Sigmoid colon (tissue), 7 donors: Measurements from ENCODE around the gene DCAKD. TPM values are rescaled to one million over a fixed set of nuclear protein-coding genes. Genes with fewer than 3 reads are reported as not detected.

Experiments used
- DNase-seq: peaks from one replicate; pipeline ENCODE4 v3.0.0-alpha.2; 2019
- H3K27ac ChIP-seq, 4 donors: fragments of 200-600 bp; sonication (generic); one replicate each; pipeline ENCODE4 v1.5.1; 2016 to 2019; ENCODE audit warnings: mild to moderate bottlenecking in 1 of 4
- H3K27me3 ChIP-seq, 3 donors: fragments of 200-600 bp; sonication (generic); one replicate each; pipeline ENCODE4 v1.5.1; 2019; ENCODE audit warnings: mild to moderate bottlenecking in 1 of 3
- H3K36me3 ChIP-seq, 4 donors: fragments of 200-600 bp; sonication (generic); one replicate each; pipeline ENCODE4 v1.5.1; 2016 to 2019
- H3K4me1 ChIP-seq, 4 donors: fragments of 200-600 bp; sonication (generic); one replicate each; pipeline ENCODE4 v1.5.1; 2017 to 2019
- H3K4me3 ChIP-seq, 4 donors: fragments of 200-600 bp; sonication (generic); one replicate each; pipeline ENCODE4 v1.5.1; 2017 to 2019; ENCODE audit warnings: mild to moderate bottlenecking in 2 of 4, moderate library complexity in 1 of 4
- H3K9me3 ChIP-seq, 4 donors: fragments of 200-600 bp in 3 of 4; sonication (generic) in 3 of 4; one replicate each; pipeline versions ENCODE4 v1.5.1 to v1.6.1; 2013 to 2019
- EP300 ChIP-seq, 4 donors: sonication (generic); formaldehyde crosslinking; IDR thresholded peaks; one replicate each; pipeline ENCODE4 v1.6.1; 2017; ENCODE audit warnings: antibody characterized with exemption in 4 of 4
- POLR2A ChIP-seq, 2 donors: fragments of 450-650 bp; IDR thresholded peaks; one replicate each; pipeline ENCODE4 v1.6.1; 2016; ENCODE audit warnings: antibody characterized with exemption in 2 of 2, mild to moderate bottlenecking in 2 of 2, moderate library complexity in 2 of 2
- POLR2AphosphoS5 ChIP-seq, 4 donors: sonication (generic); formaldehyde crosslinking; IDR thresholded peaks; one replicate each; pipeline ENCODE4 v1.6.1; 2017; ENCODE audit warnings: antibody characterized with exemption in 4 of 4
- WGBS, 2 donors: extraction: QIAGEN DNeasy Blood & Tissue Kit; methylation state at CpG; one replicate each; pipeline ENCODE4 v1.1.7; 2013; 5-methylcytosine and 5-hydroxymethylcytosine counted together
- intact Hi-C: fragments of 100-400 bp; cut with DNase I; formaldehyde crosslinking; loops from one replicate; pipeline ENCODE4 v1.15.1; 2023
- polyA plus RNA-seq, 3 donors: library from polyadenylated mRNA; stranded (reverse); fragments of 200-250 nt; gene quantifications; one replicate each; pipeline ENCODE4 v1.2.3, GENCODE V29; 2013
- total RNA-seq, 4 donors: library from RNA; depleted of rRNA; stranded (reverse); fragments of >200 nt; gene quantifications; one replicate each; pipeline ENCODE4 v1.1.0, GENCODE V29; 2016
- TF ChIP-seq, protein P1 (sequence below), 4 experiments: fragments of 450-650 bp in 3 of 4; fragments of 200-600 bp in 1 of 4; IDR thresholded peaks; one replicate each; pipeline ENCODE4 v1.5.1; 2016 to 2019; ENCODE audit warnings: antibody characterized with exemption in 4 of 4, mild to moderate bottlenecking in 3 of 4, moderate library complexity in 2 of 4
- donor health status: healthy with polysubstance abuse.
- donor health status: Bipolar disorder and iron deficiency.
- donor health status: healthy.

Gene DCAKD
- total and polyA plus RNA-seq, 7 donors = 5.1 to 46.0 (median 25.2) TPM

DNA sequence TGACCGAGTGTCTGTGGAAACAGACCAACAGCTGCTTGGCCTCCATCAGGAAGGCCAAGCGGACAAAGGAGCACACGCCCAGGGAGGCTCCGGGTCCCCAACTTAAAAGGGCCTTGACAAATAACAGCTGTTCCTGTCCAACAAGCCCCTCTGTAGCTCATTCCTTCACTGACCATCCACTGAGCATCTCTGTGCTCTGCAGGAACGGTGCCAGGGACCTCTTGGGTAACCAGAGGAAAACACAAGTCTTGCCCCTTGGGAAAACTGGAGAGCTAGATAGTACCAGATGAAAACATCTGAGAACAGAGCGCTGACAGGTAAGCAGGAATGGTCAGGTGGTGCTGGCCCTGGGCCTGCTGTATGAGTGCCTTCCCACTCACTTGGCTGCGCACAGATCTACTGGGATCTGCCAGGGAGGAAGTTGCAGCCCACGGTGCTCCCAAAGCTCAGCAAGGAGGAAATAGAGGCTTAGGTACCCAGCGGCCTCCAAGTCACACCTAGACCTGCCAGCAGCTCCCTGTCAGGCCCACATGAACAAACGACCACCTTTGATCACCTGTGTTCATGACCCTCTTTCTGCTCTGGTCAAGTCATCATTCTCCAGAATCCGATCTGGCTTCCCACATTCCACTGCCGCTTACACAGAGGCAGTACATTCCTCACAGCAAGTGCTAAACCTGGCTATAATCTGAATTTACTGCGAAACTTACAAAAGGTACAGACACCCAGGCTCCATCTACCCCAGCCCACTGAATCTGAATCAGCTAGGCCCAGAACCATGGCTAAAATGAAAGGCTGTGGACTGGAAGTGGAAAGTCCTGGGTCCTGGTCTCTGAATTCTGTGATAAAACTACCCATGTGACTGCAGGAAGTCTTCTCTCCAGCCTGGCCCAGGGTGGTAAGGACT, 12.5 kb downstream of the DCAKD start:
- Histone ChIP-seq H3K27me3 (no peaks in the 10 kb centered on the region), H3K4me3 (no peak overlapping the region), H3K4me1 (peaks cover 0 to 44% (median 30%) of the 10 kb centered on the region in 4 donors), H3K27ac (peak overlapping the region in 3 of 4 donors; percentile 20 to 70 (median 23)), H3K36me3 (peaks cover 0 to 8% (median 2%) of the 10 kb centered on the region in 4 donors), H3K9me3 (no peaks in the 10 kb centered on the region)
- DNase-seq = peak; percentile 89
- WGBS, 2 donors = 64 to 70% methylated on average over 13 of the region's 13 CpGs
- intact Hi-C loops = no loop called here
- peak in 2 of 4 donors; percentile 10 to 11 for TF ChIP-seq POLR2AphosphoS5 (IDR thresholded peaks at IDR 0.05)
- TF ChIP-seq, protein P1, sequence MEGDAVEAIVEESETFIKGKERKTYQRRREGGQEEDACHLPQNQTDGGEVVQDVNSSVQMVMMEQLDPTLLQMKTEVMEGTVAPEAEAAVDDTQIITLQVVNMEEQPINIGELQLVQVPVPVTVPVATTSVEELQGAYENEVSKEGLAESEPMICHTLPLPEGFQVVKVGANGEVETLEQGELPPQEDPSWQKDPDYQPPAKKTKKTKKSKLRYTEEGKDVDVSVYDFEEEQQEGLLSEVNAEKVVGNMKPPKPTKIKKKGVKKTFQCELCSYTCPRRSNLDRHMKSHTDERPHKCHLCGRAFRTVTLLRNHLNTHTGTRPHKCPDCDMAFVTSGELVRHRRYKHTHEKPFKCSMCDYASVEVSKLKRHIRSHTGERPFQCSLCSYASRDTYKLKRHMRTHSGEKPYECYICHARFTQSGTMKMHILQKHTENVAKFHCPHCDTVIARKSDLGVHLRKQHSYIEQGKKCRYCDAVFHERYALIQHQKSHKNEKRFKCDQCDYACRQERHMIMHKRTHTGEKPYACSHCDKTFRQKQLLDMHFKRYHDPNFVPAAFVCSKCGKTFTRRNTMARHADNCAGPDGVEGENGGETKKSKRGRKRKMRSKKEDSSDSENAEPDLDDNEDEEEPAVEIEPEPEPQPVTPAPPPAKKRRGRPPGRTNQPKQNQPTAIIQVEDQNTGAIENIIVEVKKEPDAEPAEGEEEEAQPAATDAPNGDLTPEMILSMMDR (IDR thresholded peaks at IDR 0.05) = no peak

DNA sequence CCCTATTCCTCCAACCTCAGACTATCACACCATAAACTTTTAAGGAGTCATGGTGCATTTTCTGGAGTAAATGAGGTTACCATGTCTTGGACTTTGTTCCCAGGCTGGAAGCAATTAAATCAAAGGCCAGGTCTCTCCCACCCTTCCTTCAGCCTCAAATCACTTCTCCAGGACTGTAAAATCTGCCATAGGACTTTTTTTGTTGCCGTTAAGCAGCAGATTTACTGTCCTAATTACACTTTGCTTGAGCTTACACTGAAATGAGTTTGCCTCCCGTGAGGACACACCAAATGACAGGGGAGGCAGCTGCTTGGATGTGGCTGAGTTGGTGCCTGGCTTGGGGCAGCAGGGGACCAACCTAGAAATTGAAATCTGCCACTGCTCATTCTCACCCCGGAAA, 14.7 kb downstream of the DCAKD start:
- DNase-seq = no peak
- TF ChIP-seq EP300 (IDR thresholded peaks at IDR 0.05) (no peak), POLR2AphosphoS5 (IDR thresholded peaks at IDR 0.05) (no peak), POLR2A (IDR thresholded peaks at IDR 0.05) (no peak)
- TF ChIP-seq, protein P1 (IDR thresholded peaks at IDR 0.05) = no peak
- Histone ChIP-seq H3K4me3 (no peak overlapping the region), H3K27ac (no peak overlapping the region), H3K4me1 (peaks cover 0 to 26% (median 15%) of the 10 kb centered on the region in 4 donors), H3K9me3 (no peaks in the 10 kb centered on the region), H3K27me3 (no peaks in the 10 kb centered on the region), H3K36me3 (peaks cover 0 to 31% (median 8%) of the 10 kb centered on the region in 4 donors)
- intact Hi-C loops = no loop called here
- 19 to 64% methylated on average over 3 of the region's 3 CpGs for WGBS, 2 donors

DNA sequence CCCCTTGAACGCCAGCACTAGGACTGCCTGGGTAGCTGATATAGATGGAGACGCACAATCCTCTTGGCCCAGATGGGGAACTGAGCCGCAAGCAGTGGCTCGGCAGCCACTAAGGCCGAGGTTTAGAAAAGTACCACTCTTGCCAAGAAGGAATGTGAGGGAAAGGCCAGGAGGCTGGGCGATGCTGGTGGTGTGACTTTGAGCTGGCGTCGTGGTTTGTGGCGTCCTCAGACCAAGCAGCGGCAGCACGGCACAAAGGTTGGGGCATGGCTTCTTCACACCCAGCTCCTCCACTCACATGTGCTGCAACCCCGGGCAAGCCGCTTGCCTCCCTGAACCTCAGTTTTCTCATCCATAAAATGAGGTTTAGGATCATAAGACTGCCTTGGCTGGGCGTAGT, 15.6 kb downstream of the DCAKD start:
- intact Hi-C loops = no loop called here
- 90 to 94% methylated on average over 14 of the region's 14 CpGs for WGBS, 2 donors

DNA sequence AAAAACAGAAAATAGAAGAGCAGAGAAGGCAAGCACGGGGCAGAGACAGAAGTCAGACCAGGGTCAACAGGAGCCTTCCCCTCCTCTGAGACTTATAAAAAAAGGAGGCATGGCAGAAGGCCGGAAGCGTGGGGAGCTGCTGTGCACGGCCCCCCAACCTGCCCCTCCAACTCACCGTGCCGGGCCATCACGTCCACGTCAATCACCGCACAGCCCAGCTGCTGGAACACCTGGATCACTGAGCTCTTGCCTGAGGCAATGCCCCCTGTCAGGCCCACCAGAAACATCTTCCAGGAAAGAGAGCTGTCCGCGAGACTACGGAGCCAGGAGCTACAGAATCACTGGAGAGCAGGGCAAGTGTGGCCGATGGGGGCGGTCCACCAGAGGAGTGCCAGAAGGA, 16.8 kb downstream of the DCAKD start:
- DNase-seq = no peak
- Histone ChIP-seq H3K9me3 (no peaks in the 10 kb centered on the region), H3K27ac (no peak overlapping the region), H3K4me3 (no peak overlapping the region), H3K36me3 (peaks cover 0 to 52% (median 24%) of the 10 kb centered on the region in 4 donors), H3K27me3 (no peaks in the 10 kb centered on the region), H3K4me1 (peaks cover 0 to 13% (median 11%) of the 10 kb centered on the region in 4 donors)
- TF ChIP-seq POLR2AphosphoS5 (IDR thresholded peaks at IDR 0.05) = no peak
- intact Hi-C loops = no loop called here
- 96 to 97% methylated on average over 14 of the region's 14 CpGs for WGBS, 2 donors

More for the DNA sequence above, 15.6 kb downstream of the DCAKD start:
- no peaks in the 10 kb centered on the region for H3K9me3 ChIP-seq
- H3K4me1 ChIP-seq = peaks cover 0 to 21% (median 15%) of the 10 kb centered on the region in 4 donors
- H3K27ac ChIP-seq = no peak overlapping the region
- H3K4me3 ChIP-seq = no peak overlapping the region
- DNase-seq = no peak
- H3K27me3 ChIP-seq = no peaks in the 10 kb centered on the region
- H3K36me3 ChIP-seq = peaks cover 0 to 40% (median 15%) of the 10 kb centered on the region in 4 donors
- TF ChIP-seq POLR2A (IDR thresholded peaks at IDR 0.05) = no peak
- no peak for TF ChIP-seq POLR2AphosphoS5 (IDR thresholded peaks at IDR 0.05)
- TF ChIP-seq, protein P1 (IDR thresholded peaks at IDR 0.05) = no peak
- no peak for TF ChIP-seq EP300 (IDR thresholded peaks at IDR 0.05)

DNA sequence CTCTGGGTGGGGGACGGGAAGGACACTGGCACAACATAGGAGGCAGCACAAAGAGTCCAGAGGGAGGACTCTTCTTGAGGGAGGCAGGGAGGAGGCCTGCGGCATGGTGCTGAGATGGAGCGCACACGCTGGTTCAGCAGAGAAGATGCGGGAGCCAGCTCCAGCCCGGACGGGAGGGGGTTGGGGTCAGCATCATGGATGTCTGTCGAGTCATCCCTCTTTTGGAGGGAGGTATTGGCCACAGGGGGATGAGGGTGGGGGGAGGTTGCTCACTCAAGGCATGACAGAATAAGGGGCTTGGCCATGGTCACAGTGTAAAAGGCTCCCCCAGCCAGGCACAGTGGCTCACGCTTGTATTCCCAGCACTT, 19.3 kb downstream of the DCAKD start:
- Histone ChIP-seq H3K36me3 (peaks cover 0 to 66% (median 27%) of the 10 kb centered on the region in 4 donors), H3K4me1 (no peaks in the 10 kb centered on the region), H3K27me3 (no peaks in the 10 kb centered on the region), H3K27ac (no peak overlapping the region), H3K9me3 (no peaks in the 10 kb centered on the region), H3K4me3 (no peak overlapping the region)
- no peak for DNase-seq
- intact Hi-C loops = no loop called here
- TF ChIP-seq POLR2A (IDR thresholded peaks at IDR 0.05) (no peak), EP300 (IDR thresholded peaks at IDR 0.05) (no peak), POLR2AphosphoS5 (IDR thresholded peaks at IDR 0.05) (no peak)
- TF ChIP-seq, protein P1 (IDR thresholded peaks at IDR 0.05) = no peak
- WGBS, 2 donors = 85 to 87% methylated on average over 9 of the region's 9 CpGs
